K562 (cell line): ENCODE data around the gene DNAJC18. TPM values are rescaled to one million over a fixed set of nuclear protein-coding genes. Genes with fewer than 3 reads are reported as not detected.

Experiments
- ATAC-seq: fragments of 200-7000 bp; cut with Tn5 transposase; 3 replicates; pipeline ENCODE4 v1.9.1; 2020; ENCODE audit warnings: moderate library complexity
- BruUV-seq: library from RNA; stranded (reverse); fragments of 400-500 nt; replicated peaks from 2 replicates; lab custom pipeline; 2021; lab: Mats Ljungman, UMichigan
- CTCF ChIA-PET: fragments of 300-600 bp; formaldehyde crosslinking; extraction: SDS; loops from one replicate; lab custom pipeline; 2021; ENCODE audit warnings: low intra/inter-chr PET ratio; lab: Yijun Ruan, JAX
- POLR2A ChIA-PET: fragments of 300-600, 350-650 bp; sonication (Branson Sonifier 250); formaldehyde crosslinking; extraction: SDS; loops from one replicate; lab custom pipeline; 2021; ENCODE audit warnings: antibody characterized with exemption, inconsistent platforms; lab: Yijun Ruan, JAX
- DNase-seq, 4 experiments: peaks; one replicate each; pipeline versions ENCODE4 v3.0.0 to v3.0.0-alpha.2; 2011 to 2018; ENCODE audit warnings: low spot score in 3 of 4, mixed read lengths in 3 of 4; ENCODE audit errors: extremely low read depth in 1 of 4
- FAIRE-seq: peaks from 2 replicates; lab custom pipeline; 2011; peaks lifted over from hg19 to GRCh38; lab: Jason Lieb, UNC
- H2AFZ ChIP-seq: 2 replicates; pipeline ENCODE4 v1.6.0; 2011; ENCODE audit warnings: low read depth, low read length, control low read depth, inconsistent platforms
- H3K27ac ChIP-seq: fragments of 200-600 bp; 3 replicates; pipeline ENCODE4 v1.8.0; 2011; ENCODE audit warnings: low read depth, mild to moderate bottlenecking, control low read depth, inconsistent platforms, low read length, moderate library complexity, mixed read lengths; ENCODE audit errors: extremely low read depth
- H3K27me3 ChIP-seq, 2 experiments: fragments of 300-600 bp in 1 of 2; 2 replicates in 1 of 2; 3 replicates in 1 of 2; pipeline versions ENCODE4 v1.6.0 to v1.8.0; 2011; ENCODE audit warnings: inconsistent platforms in 2 of 2, low read length in 2 of 2, mild to moderate bottlenecking in 1 of 2, mixed read lengths in 1 of 2, moderate library complexity in 1 of 2; ENCODE audit not compliant: control insufficient read depth in 2 of 2, insufficient read depth in 2 of 2
- H3K36me3 ChIP-seq: fragments of 300-600 bp; 3 replicates; pipeline ENCODE4 v1.8.0; 2011; ENCODE audit warnings: mild to moderate bottlenecking, low read length, inconsistent platforms; ENCODE audit not compliant: control insufficient read depth, insufficient read depth
- H3K4me1 ChIP-seq, 2 experiments: fragments of 200-600 bp in 1 of 2; replicated peaks in 1 of 2; 2 replicates in 1 of 2; 3 replicates in 1 of 2; pipeline versions ENCODE4 v1.5.1 to v1.8.0; 2011; ENCODE audit warnings: inconsistent platforms in 2 of 2, low read length in 2 of 2, mild to moderate bottlenecking in 1 of 2, mixed read lengths in 1 of 2, moderate library complexity in 1 of 2; ENCODE audit not compliant: control insufficient read depth in 2 of 2, insufficient read depth in 2 of 2
- H3K4me2 ChIP-seq: 2 replicates; pipeline ENCODE4 v1.6.1; 2011; ENCODE audit warnings: low read length, control low read depth, inconsistent platforms, mixed read lengths; ENCODE audit not compliant: insufficient read depth
- H3K4me3 ChIP-seq: fragments of 200-600 bp; sonication (generic), shearing (Covaris generic); 2 replicates; pipeline ENCODE4 v1.5.1; 2016; ENCODE audit warnings: control low read depth, inconsistent platforms
- H3K79me2 ChIP-seq: fragments of 200-600 bp; 3 replicates; pipeline ENCODE4 v1.8.0; 2011; ENCODE audit warnings: low read length, inconsistent platforms; ENCODE audit not compliant: control insufficient read depth, insufficient read depth
- H3K9ac ChIP-seq, 2 experiments: 2 replicates each; pipeline versions ENCODE4 v1.6.0 to v1.6.1; 2011; ENCODE audit warnings: low read depth in 2 of 2, low read length in 2 of 2, control low read depth in 1 of 2, inconsistent platforms in 1 of 2, mild to moderate bottlenecking in 1 of 2, mixed read lengths in 1 of 2; ENCODE audit not compliant: insufficient read depth in 1 of 2
- H3K9me1 ChIP-seq: one replicate; pipeline ENCODE4 v1.6.0; 2011; ENCODE audit warnings: inconsistent platforms, mild to moderate bottlenecking, low read length, moderate library complexity; ENCODE audit not compliant: control insufficient read depth, insufficient read depth
- H3K9me3 ChIP-seq: replicated peaks from 2 replicates; pipeline ENCODE4 v1.5.1; 2011; ENCODE audit warnings: low read depth, low read length, inconsistent platforms; ENCODE audit not compliant: control insufficient read depth, insufficient read depth
- H4K20me1 ChIP-seq: replicated peaks from 2 replicates; pipeline ENCODE4 v1.6.1; 2011; ENCODE audit warnings: low read length, inconsistent platforms, mixed read lengths; ENCODE audit not compliant: control insufficient read depth, insufficient read depth
- AFF4 ChIP-seq: sonication (generic); formaldehyde crosslinking; IDR thresholded peaks from 2 replicates; pipeline ENCODE4 v1.8.0; 2023; ENCODE audit warnings: mild to moderate bottlenecking, missing genetic modification reagents
- BRD9 ChIP-seq: fragments of 450-650 bp; IDR thresholded peaks from 2 replicates; pipeline ENCODE4 v1.6.1; 2018; ENCODE audit warnings: low read depth; ENCODE audit not compliant: partially characterized antibody
- CHAMP1 ChIP-seq: fragments of 450-650 bp; IDR thresholded peaks from 2 replicates; pipeline ENCODE4 v1.6.1; 2016; ENCODE audit warnings: mild to moderate bottlenecking
- PPARD ChIP-seq: fragments of 250-450 bp; sonication (Bioruptor Pico); IDR thresholded peaks from 2 replicates; pipeline ENCODE4 v1.8.0; 2022; ENCODE audit warnings: inconsistent platforms, mild to moderate bottlenecking, moderate library complexity
- SNRNP70 ChIP-seq: fragments of 200-400 bp; formaldehyde crosslinking; optimal IDR thresholded peaks from 2 replicates; pipeline ENCODE3; 2017; ENCODE audit warnings: low read depth, low read length
- ZNF76 ChIP-seq: fragments of 250-450 bp; sonication (Bioruptor Pico); IDR thresholded peaks from 2 replicates; pipeline ENCODE4 v1.4.0; 2020; ENCODE audit warnings: mild to moderate bottlenecking, moderate library complexity, borderline replicate concordance
- WGBS: fragments of 100-300 bp; shearing (Covaris generic); methylation state at CpG from one replicate; pipeline ENCODE4 v1.1.6; 2016; ENCODE audit warnings: low coverage, mixed read lengths; ENCODE audit not compliant: insufficient coverage; ENCODE audit errors: missing lambda C conversion rate; 5-methylcytosine and 5-hydroxymethylcytosine counted together
- in situ Hi-C: fragments of 300-500 bp; cut with MboI; formaldehyde crosslinking; loops from 4 replicates; pipeline ENCODE4 v1.15.0; 2018; ENCODE audit warnings: inconsistent platforms, mixed read lengths
- intact Hi-C: fragments of 100-400 bp; cut with micrococcal nuclease; formaldehyde crosslinking; loops from 2 replicates; pipeline ENCODE4 v1.14.2; 2022
- polyA plus RNA-seq, 8 experiments: library from polyadenylated mRNA; depleted of rRNA in 4 of 8; stranded (reverse) in 5 of 8; unstranded in 3 of 8; fragments of >200 nt; fragmentation: Nextera tagmentation in 2 of 8; fragmentation: Illumina TruSeq in 1 of 8; extraction: Ambion mirVana in 2 of 8; extraction: Trizol in 1 of 8; gene quantifications; 2 replicates each; pipeline versions ENCODE4 v1.2.1 to v1.2.3, GENCODE V29; 2011 to 2014; ENCODE audit warnings: inconsistent platforms in 1 of 8, missing spikeins in 1 of 8
- total RNA-seq, 7 experiments: library from RNA; depleted of rRNA in 6 of 7; stranded (reverse); fragments of >200 nt in 6 of 7; fragmentation: Illumina TruSeq in 2 of 7; extraction: Trizol in 2 of 7; gene quantifications; 2 replicates each; pipeline versions ENCODE4 v1.2.1 to v1.2.3, GENCODE V29; 2011 to 2021; ENCODE audit warnings: low replicate concordance in 1 of 7

The DNAJC18 gene
- total and polyA plus RNA-seq, 9 of the 15 experiments (the other 6 are each of a cell fraction or from before 2014, with no cell fraction given), result 1.5 to 13.3 (median 7.5) TPM

DNA sequence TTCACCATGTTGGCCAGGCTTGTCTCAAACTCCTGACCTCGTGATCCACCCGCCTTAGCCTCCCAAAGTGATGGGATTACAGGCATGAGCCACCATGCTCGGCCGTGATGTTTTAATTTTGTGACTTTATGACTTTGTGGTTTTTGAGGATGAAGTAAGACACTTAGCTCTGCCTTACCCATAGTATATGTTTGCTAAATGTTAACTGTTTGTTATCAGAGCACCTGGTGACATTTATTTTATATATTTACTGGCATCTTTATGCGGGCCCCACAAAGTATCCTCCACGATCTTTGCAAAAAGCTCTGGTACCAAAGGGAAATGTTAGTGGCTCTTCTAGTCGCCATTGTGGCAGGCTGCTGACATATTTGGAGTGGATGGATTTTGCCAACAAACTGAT lies 63.0 kb downstream of the DNAJC18 start:
- H3K36me3 ChIP-seq, result peaks cover 9% of the 10 kb centered on the region; the same call in 2 of the 3 replicates
- H3K9me1 ChIP-seq, result no peaks in the 10 kb centered on the region
- peaks cover 0 to 25% of the 10 kb centered on the region in 2 experiments; a peak in 2 of 5 replicates for H3K4me1 ChIP-seq
- intact Hi-C loops (no loop called here), in situ Hi-C loops (no loop called here)
- H3K9ac ChIP-seq, result no peak overlapping the region
- 43% methylated on average over 7 of the region's 7 CpGs for WGBS
- no peak overlapping the region for H3K4me2 ChIP-seq
- FAIRE-seq, result no peak
- ATAC-seq, result no peak
- TF ChIP-seq SNRNP70, result no peak
- TF ChIP-seq PPARD (CRISPR knock-in tag), result no peak
- no peak for TF ChIP-seq CHAMP1
- no peak for TF ChIP-seq BRD9
- TF ChIP-seq AFF4 (CRISPR knock-in tag), result no peak
- no peak for TF ChIP-seq ZNF76 (CRISPR knock-in tag)
- no peaks in the 10 kb centered on the region for H3K27me3 ChIP-seq
- no peaks in the 10 kb centered on the region for H4K20me1 ChIP-seq
- ChIA-PET POLR2A (no interaction called here), CTCF (no interaction called here)
- H3K27ac ChIP-seq, result no peak overlapping the region
- no peak for DNase-seq
- BruUV-seq, result no TSS peak
- H2AFZ ChIP-seq, result no peak overlapping the region
- H3K9me3 ChIP-seq, result no peaks in the 10 kb centered on the region
- no peaks in the 10 kb centered on the region for H3K79me2 ChIP-seq
- no peak overlapping the region for H3K4me3 ChIP-seq
